Cardiac muscle cell (in vitro differentiated cells and primary cell): ENCODE data around the gene DICER1. TPM values are rescaled to one million over a fixed set of nuclear protein-coding genes. Genes with fewer than 3 reads are reported as not detected.

Experiments used
- DNase-seq, 2 donors: peaks; one replicate each; pipeline versions ENCODE4 v3.0.0 to v3.0.0-alpha.2; 2010 to 2017; ENCODE audit warnings: low read depth in 1 of 2, low spot score in 1 of 2
- H3K27ac ChIP-seq: fragments of 200-600 bp; sonication (generic); 2 replicates; pipeline ENCODE4 v1.5.1; 2016
- H3K27me3 ChIP-seq: fragments of 200-600 bp; sonication (generic); 2 replicates; pipeline ENCODE4 v1.6.0; 2016; ENCODE audit warnings: control low read depth
- H3K36me3 ChIP-seq: fragments of 200-600 bp; sonication (generic); 2 replicates; pipeline ENCODE4 v1.5.1; 2016; ENCODE audit warnings: control low read depth
- H3K4me1 ChIP-seq: fragments of 200-600 bp; sonication (generic); 2 replicates; pipeline ENCODE4 v1.8.1; 2017; ENCODE audit warnings: low read depth, mild to moderate bottlenecking, mixed run types
- H3K4me3 ChIP-seq: fragments of 200-600 bp; sonication (generic); 2 replicates; pipeline ENCODE4 v1.5.1; 2016; ENCODE audit warnings: mild to moderate bottlenecking
- H3K9me3 ChIP-seq: fragments of 200-600 bp; sonication (generic); 2 replicates; pipeline ENCODE4 v1.5.1; 2017; ENCODE audit warnings: low read depth, mild to moderate bottlenecking, control low read depth
- CTCF ChIP-seq: IDR thresholded peaks from 2 replicates; pipeline ENCODE4 v1.5.1; 2012; ENCODE audit warnings: low read depth, mild to moderate bottlenecking, low read length
- polyA plus RNA-seq: library from polyadenylated mRNA; unstranded; fragments of >200 nt; fragmentation: Nextera tagmentation; extraction: Ambion mirVana; gene quantifications from 2 replicates; pipeline ENCODE4 v1.2.1, GENCODE V29; 2016
- total RNA-seq: library from RNA; depleted of rRNA; stranded (reverse); fragments of >200 nt; gene quantifications from 2 replicates; pipeline ENCODE4 v1.2.3, GENCODE V29; 2016

Gene DICER1
- total and polyA plus RNA-seq, 2 experiments from 2014 or later, result 14.6 to 69.8 TPM

- no peak overlapping the region for H3K27ac ChIP-seq
Observed at GRCh38 chr14:95193081-95193480, 35.8 kb upstream of the DICER1 start.

GRCh38 chr14:95192311-95192710, 35.0 kb upstream of the DICER1 start:
- Histone ChIP-seq H3K27me3 (peaks cover 36% of the 10 kb centered on the region), H3K4me1 (peaks cover 5% of the 10 kb centered on the region), H3K36me3 (no peaks in the 10 kb centered on the region), H3K4me3 (no peak overlapping the region), H3K9me3 (no peaks in the 10 kb centered on the region), H3K27ac (no peak overlapping the region)
- DNase-seq, result peak in 1 of 2 donors; percentile 13
- TF ChIP-seq CTCF, result no peak

More at GRCh38 chr14:95193081-95193480, 35.8 kb upstream of the DICER1 start:
- Histone ChIP-seq H3K9me3 (no peaks in the 10 kb centered on the region), H3K4me1 (peaks cover 5% of the 10 kb centered on the region), H3K36me3 (no peaks in the 10 kb centered on the region), H3K27me3 (peaks cover 44% of the 10 kb centered on the region), H3K4me3 (no peak overlapping the region)
- TF ChIP-seq CTCF, result no peak
- DNase-seq, result peak in 1 of 2 donors; percentile 32

- Histone ChIP-seq H3K27ac (no peak overlapping the region), H3K36me3 (no peaks in the 10 kb centered on the region), H3K27me3 (peaks cover 34% of the 10 kb centered on the region), H3K9me3 (no peaks in the 10 kb centered on the region), H3K4me3 (no peak overlapping the region), H3K4me1 (peaks cover 5% of the 10 kb centered on the region)
- DNase-seq, result no peak
- TF ChIP-seq CTCF, result no peak
Observed at GRCh38 chr14:95191445-95192199, 34.3 kb upstream of the DICER1 start.

GRCh38 chr14:95190857-95191256, 33.5 kb upstream of the DICER1 start:
- no peaks in the 10 kb centered on the region for H3K9me3 ChIP-seq
- DNase-seq, result no peak
- H3K27ac ChIP-seq, result no peak overlapping the region
- no peaks in the 10 kb centered on the region for H3K36me3 ChIP-seq
- peaks cover 5% of the 10 kb centered on the region for H3K4me1 ChIP-seq
- H3K27me3 ChIP-seq, result peaks cover 31% of the 10 kb centered on the region
- TF ChIP-seq CTCF, result no peak
- H3K4me3 ChIP-seq, result no peak overlapping the region

- H3K4me3 ChIP-seq, result no peak overlapping the region
- no peak for DNase-seq
- no peak for TF ChIP-seq CTCF
- no peaks in the 10 kb centered on the region for H3K36me3 ChIP-seq
- H3K27ac ChIP-seq, result no peak overlapping the region
- peaks cover 30% of the 10 kb centered on the region for H3K27me3 ChIP-seq
- no peaks in the 10 kb centered on the region for H3K9me3 ChIP-seq
- H3K4me1 ChIP-seq, result peaks cover 5% of the 10 kb centered on the region
Observed at GRCh38 chr14:95190346-95190840, 33.1 kb upstream of the DICER1 start.
